GM18907 (cell line): ENCODE results near the gene WBP4.
"Not testable (repeated sequence)": the region's sequence is repeated elsewhere in the genome, so short reads cannot be mapped to it uniquely, and the experiment has no call there.

Experiments
- ATAC-seq: cut with Tn5 transposase; IDR thresholded peaks from one replicate; pipeline ENCODE4 v1.9.1; 2021; ENCODE audit warnings: mild to moderate bottlenecking, moderate library complexity; ENCODE audit not compliant: unreplicated experiment

The WBP4 gene

GRCh38 chr13:41077475-41077874, 16.2 kb downstream of the WBP4 start:
- no peak for ATAC-seq

- ATAC-seq = no peak
Observed at GRCh38 chr13:41079725-41080124, 18.4 kb downstream of the WBP4 start.

- no peak for ATAC-seq
Observed at GRCh38 chr13:41085961-41086585, 24.8 kb downstream of the WBP4 start.

- not testable (repeated sequence) for ATAC-seq
Observed at GRCh38 chr13:41095681-41096080, 34.4 kb downstream of the WBP4 start.

- ATAC-seq = no peak
Observed at GRCh38 chr13:41098761-41099160, 37.5 kb downstream of the WBP4 start.

GRCh38 chr13:41099986-41100385, 38.7 kb downstream of the WBP4 start:
- no peak for ATAC-seq

GRCh38 chr13:41107104-41107571, 45.8 kb downstream of the WBP4 start:
- no peak for ATAC-seq

- no peak for ATAC-seq
Observed at GRCh38 chr13:41107584-41108014, 46.3 kb downstream of the WBP4 start.

- ATAC-seq = no peak
Observed at GRCh38 chr13:41111454-41111853, 50.1 kb downstream of the WBP4 start.

- ATAC-seq = no peak
Observed at GRCh38 chr13:41117869-41118268, 56.6 kb downstream of the WBP4 start.

- no peak for ATAC-seq
Observed at GRCh38 chr13:41122838-41123237, 61.5 kb downstream of the WBP4 start.

- no peak for ATAC-seq
Observed at GRCh38 chr13:41127701-41128100, 66.4 kb downstream of the WBP4 start.

- no peak for ATAC-seq
Observed at GRCh38 chr13:41130356-41130755, 69.0 kb downstream of the WBP4 start.

GRCh38 chr13:41131189-41131588, 69.9 kb downstream of the WBP4 start:
- not testable (repeated sequence) for ATAC-seq

- peak; percentile 16 for ATAC-seq
Observed at GRCh38 chr13:41131660-41132511, 70.6 kb downstream of the WBP4 start.

- peak; percentile 96 for ATAC-seq
Observed at GRCh38 chr13:41132512-41133152, 71.3 kb downstream of the WBP4 start, which contains the start of gene KBTBD6. TSS of gene KBTBD6 (minus strand) at chr13:41132802. CDS start at chr13:41132511, 291 bp downstream.
